HepG2 (cell line): Measurements from ENCODE around the gene SENP7. TPM values are rescaled to one million over a fixed set of nuclear protein-coding genes. Genes with fewer than 3 reads are reported as not detected.
A peak's percentile ranks its signal among the peaks of the same experiment; 100 is the strongest.

Source experiments
- ARNTL ChIP-seq: sonication (generic); formaldehyde crosslinking; IDR thresholded peaks from 2 replicates; pipeline ENCODE4 v1.4.0; 2020; ENCODE audit warnings: mild to moderate bottlenecking, missing genetic modification reagents
- ATAD3A ChIP-seq: sonication (generic); formaldehyde crosslinking; IDR thresholded peaks from 2 replicates; pipeline ENCODE4 v1.4.0; 2020; ENCODE audit warnings: missing genetic modification reagents
- EED ChIP-seq: sonication (generic); formaldehyde crosslinking; IDR thresholded peaks from 2 replicates; pipeline ENCODE4 v1.5.0; 2020; ENCODE audit warnings: mild to moderate bottlenecking, missing genetic modification reagents
- ELF3 ChIP-seq: IDR thresholded peaks from 2 replicates; pipeline ENCODE4 v1.6.1; 2016; ENCODE audit warnings: missing genetic modification reagents, missing compliant biosample characterization
- FOXO1 ChIP-seq: sonication (generic); formaldehyde crosslinking; IDR thresholded peaks from 2 replicates; pipeline ENCODE4 v1.4.0; 2020; ENCODE audit warnings: missing genetic modification reagents
- HMG20A ChIP-seq: IDR thresholded peaks from 2 replicates; pipeline ENCODE4 v1.6.1; 2016; ENCODE audit warnings: borderline replicate concordance
- HNF4G ChIP-seq, 2 experiments: sonication (generic) in 1 of 2; formaldehyde crosslinking in 1 of 2; IDR thresholded peaks; 2 replicates each; pipeline versions ENCODE4 v1.4.0 to v1.6.1; 2011 to 2020; ENCODE audit warnings: borderline replicate concordance in 2 of 2, low read depth in 2 of 2, mild to moderate bottlenecking in 2 of 2, low read length in 1 of 2, missing genetic modification reagents in 1 of 2, moderate library complexity in 1 of 2
- PPARG ChIP-seq: conservative IDR thresholded peaks from 2 replicates; pipeline ENCODE4 v1.6.1; 2016; ENCODE audit warnings: missing biosample characterization, missing genetic modification reagents
- SKI ChIP-seq: fragments of 450-650 bp; IDR thresholded peaks from one replicate; pipeline ENCODE4 v1.6.1; 2018; ENCODE audit warnings: mild to moderate bottlenecking; ENCODE audit not compliant: partially characterized antibody
- ZNF180 ChIP-seq: sonication (generic); formaldehyde crosslinking; IDR thresholded peaks from 2 replicates; pipeline ENCODE4 v1.4.0; 2020; ENCODE audit warnings: low read depth, missing genetic modification reagents, borderline replicate concordance
- polyA plus RNA-seq, 8 experiments: library from polyadenylated mRNA; depleted of rRNA in 3 of 8; stranded (reverse) in 7 of 8; unstranded in 1 of 8; fragments of >200 nt; fragmentation: Illumina TruSeq in 4 of 8; extraction: Trizol in 4 of 8; gene quantifications; 2 replicates each; pipeline versions ENCODE4 v1.2.1 to v1.2.3, GENCODE V29; 2011 to 2016; ENCODE audit warnings: low read depth in 4 of 8, missing spikeins in 1 of 8, mixed read lengths in 1 of 8; ENCODE audit not compliant: insufficient read depth in 1 of 8
- total RNA-seq, 5 experiments: library from RNA; depleted of rRNA; stranded (reverse); fragments of >200 nt; fragmentation: Illumina TruSeq; extraction: Trizol; gene quantifications; 2 replicates each; pipeline ENCODE4 v1.2.3, GENCODE V29; 2016; ENCODE audit warnings: low read depth in 1 of 5
- TF ChIP-seq, protein P1 (sequence below): IDR thresholded peaks from 2 replicates; pipeline ENCODE4 v1.6.1; 2012; ENCODE audit warnings: low read length, improper control_type of control experiment
- TF ChIP-seq, protein P2 (sequence below): sonication (generic); formaldehyde crosslinking; IDR thresholded peaks from 2 replicates; pipeline ENCODE4 v1.4.0; 2020; ENCODE audit warnings: missing genetic modification reagents
- TF ChIP-seq, protein P3 (sequence below): IDR thresholded peaks from 2 replicates; pipeline ENCODE4 v1.6.1; 2018; ENCODE audit warnings: missing genetic modification reagents
- TF ChIP-seq, protein P4 (sequence below): sonication (generic); formaldehyde crosslinking; IDR thresholded peaks from 2 replicates; pipeline ENCODE4 v1.5.1; 2020; ENCODE audit warnings: mild to moderate bottlenecking, missing genetic modification reagents, moderate library complexity
- TF ChIP-seq, protein P5 (sequence below): IDR thresholded peaks from 2 replicates; pipeline ENCODE4 v1.4.0; 2020; ENCODE audit warnings: mild to moderate bottlenecking, missing genetic modification reagents

SENP7 gene
- total and polyA plus RNA-seq, 2 of the 13 experiments (the other 11 are each of a cell fraction or from before 2014, with no cell fraction given), result 9.1 to 10.3 TPM

DNA sequence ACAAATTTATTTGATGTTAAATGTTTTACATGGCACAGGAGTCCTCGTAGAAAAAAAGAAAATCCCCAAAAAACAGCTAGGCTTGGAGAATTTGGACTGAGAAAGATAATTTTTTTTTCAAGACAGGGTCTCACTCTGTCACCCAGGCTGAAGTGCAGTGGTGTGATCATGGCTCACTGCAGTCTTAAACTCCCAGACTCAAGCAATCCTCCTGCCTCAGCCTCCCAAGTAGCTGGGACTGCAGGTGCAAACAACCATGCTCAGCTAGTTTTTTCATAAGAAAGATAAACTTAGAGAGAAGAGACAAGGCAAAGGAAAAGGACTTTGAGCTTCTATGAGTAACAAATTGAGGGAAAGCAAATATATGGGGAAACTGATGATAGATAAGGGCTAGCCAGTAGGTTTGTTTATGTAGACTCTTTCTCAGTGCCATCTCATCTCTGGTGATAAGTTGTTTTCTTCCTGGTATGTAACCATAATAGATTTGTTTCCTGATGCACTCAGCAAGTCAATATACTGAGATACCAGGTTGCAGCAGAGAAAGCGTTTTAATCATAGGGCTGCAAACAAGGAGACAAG lies 35.6 kb upstream of the SENP7 start (continued):
- TF ChIP-seq, protein P1, sequence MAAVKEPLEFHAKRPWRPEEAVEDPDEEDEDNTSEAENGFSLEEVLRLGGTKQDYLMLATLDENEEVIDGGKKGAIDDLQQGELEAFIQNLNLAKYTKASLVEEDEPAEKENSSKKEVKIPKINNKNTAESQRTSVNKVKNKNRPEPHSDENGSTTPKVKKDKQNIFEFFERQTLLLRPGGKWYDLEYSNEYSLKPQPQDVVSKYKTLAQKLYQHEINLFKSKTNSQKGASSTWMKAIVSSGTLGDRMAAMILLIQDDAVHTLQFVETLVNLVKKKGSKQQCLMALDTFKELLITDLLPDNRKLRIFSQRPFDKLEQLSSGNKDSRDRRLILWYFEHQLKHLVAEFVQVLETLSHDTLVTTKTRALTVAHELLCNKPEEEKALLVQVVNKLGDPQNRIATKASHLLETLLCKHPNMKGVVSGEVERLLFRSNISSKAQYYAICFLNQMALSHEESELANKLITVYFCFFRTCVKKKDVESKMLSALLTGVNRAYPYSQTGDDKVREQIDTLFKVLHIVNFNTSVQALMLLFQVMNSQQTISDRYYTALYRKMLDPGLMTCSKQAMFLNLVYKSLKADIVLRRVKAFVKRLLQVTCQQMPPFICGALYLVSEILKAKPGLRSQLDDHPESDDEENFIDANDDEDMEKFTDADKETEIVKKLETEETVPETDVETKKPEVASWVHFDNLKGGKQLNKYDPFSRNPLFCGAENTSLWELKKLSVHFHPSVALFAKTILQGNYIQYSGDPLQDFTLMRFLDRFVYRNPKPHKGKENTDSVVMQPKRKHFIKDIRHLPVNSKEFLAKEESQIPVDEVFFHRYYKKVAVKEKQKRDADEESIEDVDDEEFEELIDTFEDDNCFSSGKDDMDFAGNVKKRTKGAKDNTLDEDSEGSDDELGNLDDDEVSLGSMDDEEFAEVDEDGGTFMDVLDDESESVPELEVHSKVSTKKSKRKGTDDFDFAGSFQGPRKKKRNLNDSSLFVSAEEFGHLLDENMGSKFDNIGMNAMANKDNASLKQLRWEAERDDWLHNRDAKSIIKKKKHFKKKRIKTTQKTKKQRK, result no peak
- no peak for TF ChIP-seq ATAD3A (CRISPR knock-in tag)
- TF ChIP-seq, protein P2, sequence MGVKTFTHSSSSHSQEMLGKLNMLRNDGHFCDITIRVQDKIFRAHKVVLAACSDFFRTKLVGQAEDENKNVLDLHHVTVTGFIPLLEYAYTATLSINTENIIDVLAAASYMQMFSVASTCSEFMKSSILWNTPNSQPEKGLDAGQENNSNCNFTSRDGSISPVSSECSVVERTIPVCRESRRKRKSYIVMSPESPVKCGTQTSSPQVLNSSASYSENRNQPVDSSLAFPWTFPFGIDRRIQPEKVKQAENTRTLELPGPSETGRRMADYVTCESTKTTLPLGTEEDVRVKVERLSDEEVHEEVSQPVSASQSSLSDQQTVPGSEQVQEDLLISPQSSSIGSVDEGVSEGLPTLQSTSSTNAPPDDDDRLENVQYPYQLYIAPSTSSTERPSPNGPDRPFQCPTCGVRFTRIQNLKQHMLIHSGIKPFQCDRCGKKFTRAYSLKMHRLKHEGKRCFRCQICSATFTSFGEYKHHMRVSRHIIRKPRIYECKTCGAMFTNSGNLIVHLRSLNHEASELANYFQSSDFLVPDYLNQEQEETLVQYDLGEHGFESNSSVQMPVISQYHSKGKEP (CRISPR knock-in tag), result no peak
- peak; percentile 55; the same call in 1 of the 2 replicates for TF ChIP-seq PPARG
- TF ChIP-seq, protein P3, sequence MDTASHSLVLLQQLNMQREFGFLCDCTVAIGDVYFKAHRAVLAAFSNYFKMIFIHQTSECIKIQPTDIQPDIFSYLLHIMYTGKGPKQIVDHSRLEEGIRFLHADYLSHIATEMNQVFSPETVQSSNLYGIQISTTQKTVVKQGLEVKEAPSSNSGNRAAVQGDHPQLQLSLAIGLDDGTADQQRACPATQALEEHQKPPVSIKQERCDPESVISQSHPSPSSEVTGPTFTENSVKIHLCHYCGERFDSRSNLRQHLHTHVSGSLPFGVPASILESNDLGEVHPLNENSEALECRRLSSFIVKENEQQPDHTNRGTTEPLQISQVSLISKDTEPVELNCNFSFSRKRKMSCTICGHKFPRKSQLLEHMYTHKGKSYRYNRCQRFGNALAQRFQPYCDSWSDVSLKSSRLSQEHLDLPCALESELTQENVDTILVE (CRISPR knock-in tag), result peak; percentile 37; the same call in 1 of the 2 replicates
- TF ChIP-seq, protein P4, sequence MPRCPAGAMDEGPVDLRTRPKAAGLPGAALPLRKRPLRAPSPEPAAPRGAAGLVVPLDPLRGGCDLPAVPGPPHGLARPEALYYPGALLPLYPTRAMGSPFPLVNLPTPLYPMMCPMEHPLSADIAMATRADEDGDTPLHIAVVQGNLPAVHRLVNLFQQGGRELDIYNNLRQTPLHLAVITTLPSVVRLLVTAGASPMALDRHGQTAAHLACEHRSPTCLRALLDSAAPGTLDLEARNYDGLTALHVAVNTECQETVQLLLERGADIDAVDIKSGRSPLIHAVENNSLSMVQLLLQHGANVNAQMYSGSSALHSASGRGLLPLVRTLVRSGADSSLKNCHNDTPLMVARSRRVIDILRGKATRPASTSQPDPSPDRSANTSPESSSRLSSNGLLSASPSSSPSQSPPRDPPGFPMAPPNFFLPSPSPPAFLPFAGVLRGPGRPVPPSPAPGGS (CRISPR knock-in tag), result no peak
- TF ChIP-seq SKI, result peak; percentile 66
- TF ChIP-seq ELF3, result peak; percentile 89
- no peak for TF ChIP-seq ZNF180 (CRISPR knock-in tag)
- TF ChIP-seq, protein P5, sequence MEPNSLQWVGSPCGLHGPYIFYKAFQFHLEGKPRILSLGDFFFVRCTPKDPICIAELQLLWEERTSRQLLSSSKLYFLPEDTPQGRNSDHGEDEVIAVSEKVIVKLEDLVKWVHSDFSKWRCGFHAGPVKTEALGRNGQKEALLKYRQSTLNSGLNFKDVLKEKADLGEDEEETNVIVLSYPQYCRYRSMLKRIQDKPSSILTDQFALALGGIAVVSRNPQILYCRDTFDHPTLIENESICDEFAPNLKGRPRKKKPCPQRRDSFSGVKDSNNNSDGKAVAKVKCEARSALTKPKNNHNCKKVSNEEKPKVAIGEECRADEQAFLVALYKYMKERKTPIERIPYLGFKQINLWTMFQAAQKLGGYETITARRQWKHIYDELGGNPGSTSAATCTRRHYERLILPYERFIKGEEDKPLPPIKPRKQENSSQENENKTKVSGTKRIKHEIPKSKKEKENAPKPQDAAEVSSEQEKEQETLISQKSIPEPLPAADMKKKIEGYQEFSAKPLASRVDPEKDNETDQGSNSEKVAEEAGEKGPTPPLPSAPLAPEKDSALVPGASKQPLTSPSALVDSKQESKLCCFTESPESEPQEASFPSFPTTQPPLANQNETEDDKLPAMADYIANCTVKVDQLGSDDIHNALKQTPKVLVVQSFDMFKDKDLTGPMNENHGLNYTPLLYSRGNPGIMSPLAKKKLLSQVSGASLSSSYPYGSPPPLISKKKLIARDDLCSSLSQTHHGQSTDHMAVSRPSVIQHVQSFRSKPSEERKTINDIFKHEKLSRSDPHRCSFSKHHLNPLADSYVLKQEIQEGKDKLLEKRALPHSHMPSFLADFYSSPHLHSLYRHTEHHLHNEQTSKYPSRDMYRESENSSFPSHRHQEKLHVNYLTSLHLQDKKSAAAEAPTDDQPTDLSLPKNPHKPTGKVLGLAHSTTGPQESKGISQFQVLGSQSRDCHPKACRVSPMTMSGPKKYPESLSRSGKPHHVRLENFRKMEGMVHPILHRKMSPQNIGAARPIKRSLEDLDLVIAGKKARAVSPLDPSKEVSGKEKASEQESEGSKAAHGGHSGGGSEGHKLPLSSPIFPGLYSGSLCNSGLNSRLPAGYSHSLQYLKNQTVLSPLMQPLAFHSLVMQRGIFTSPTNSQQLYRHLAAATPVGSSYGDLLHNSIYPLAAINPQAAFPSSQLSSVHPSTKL, result peak; percentile 84
- TF ChIP-seq EED (CRISPR knock-in tag), result no peak
- peak; percentile 64; the same call in 1 of the 2 replicates for TF ChIP-seq FOXO1 (CRISPR knock-in tag)
- peak; percentile 68; the same call in 1 of the 2 replicates for TF ChIP-seq HMG20A (CRISPR knock-in tag)
- TF ChIP-seq HNF4G (IDR thresholded peaks at IDR 0.05; ENCODE audit: borderline replicate concordance, low read depth, low read length), result no peak
- peak; percentile 48; the same call in 1 of the 2 replicates for TF ChIP-seq HNF4G (CRISPR knock-in tag; IDR thresholded peaks at IDR 0.05; ENCODE audit: borderline replicate concordance, low read depth)
- no peak for TF ChIP-seq ARNTL (CRISPR knock-in tag)
